Spinal cord (tissue), 10 donors: Measurements from ENCODE around the gene PLD1. TPM values are rescaled to one million over a fixed set of nuclear protein-coding genes. Genes with fewer than 3 reads are reported as not detected.
"Not testable (repeated sequence)": the region's sequence is repeated elsewhere in the genome, so short reads cannot be mapped to it uniquely, and the experiment has no call there.

Experiments
- DNase-seq, 6 donors: peaks; one replicate each; pipeline versions ENCODE4 v3.0.0 to v3.0.0-alpha.2; 2013 to 2015; ENCODE audit warnings: low spot score in 6 of 6, low read depth in 4 of 6
- H3K27ac ChIP-seq: one replicate; pipeline ENCODE4 v1.5.1; 2013; ENCODE audit warnings: low read depth, low read length, control low read depth
- H3K27me3 ChIP-seq: one replicate; pipeline ENCODE4 v1.6.1; 2013; ENCODE audit warnings: low read length; ENCODE audit not compliant: control insufficient read depth, insufficient read depth
- H3K36me3 ChIP-seq: one replicate; pipeline ENCODE4 v1.6.1; 2013; ENCODE audit warnings: low read length; ENCODE audit not compliant: control insufficient read depth, insufficient read depth
- H3K4me1 ChIP-seq: one replicate; pipeline ENCODE4 v1.6.1; 2013; ENCODE audit warnings: low read length; ENCODE audit not compliant: control insufficient read depth, insufficient read depth
- H3K4me3 ChIP-seq: one replicate; pipeline ENCODE4 v1.5.1; 2013; ENCODE audit warnings: low read depth, low read length, control low read depth
- H3K9me3 ChIP-seq: one replicate; pipeline ENCODE4 v1.6.1; 2013; ENCODE audit warnings: low read length; ENCODE audit not compliant: control insufficient read depth, insufficient read depth
- WGBS: methylation state at CpG from one replicate; pipeline ENCODE4 v1.1.5; 2013; ENCODE audit warnings: missing lambda C conversion rate; ENCODE audit not compliant: insufficient coverage; 5-methylcytosine and 5-hydroxymethylcytosine counted together
- long read RNA-seq, 4 donors: transcript quantifications; one replicate each; lab custom pipeline, GENCODE V29; 2026
- polyA plus RNA-seq, 2 donors: library from polyadenylated mRNA; unstranded; fragments of 120-200 nt; gene quantifications; one replicate each; pipeline ENCODE4 v1.2.1, GENCODE V29; 2013; ENCODE audit not compliant: insufficient read length in 2 of 2
- total RNA-seq, 2 donors: library from RNA; depleted of rRNA in 1 of 2; stranded (reverse); fragments of 120-200 nt in 1 of 2; fragments of >200 nt in 1 of 2; gene quantifications; one replicate each; pipeline versions ENCODE4 v1.2.3 to v1.2.4, GENCODE V29; 2013 to 2014
- donor health status: healthy.

Gene PLD1, protein sequence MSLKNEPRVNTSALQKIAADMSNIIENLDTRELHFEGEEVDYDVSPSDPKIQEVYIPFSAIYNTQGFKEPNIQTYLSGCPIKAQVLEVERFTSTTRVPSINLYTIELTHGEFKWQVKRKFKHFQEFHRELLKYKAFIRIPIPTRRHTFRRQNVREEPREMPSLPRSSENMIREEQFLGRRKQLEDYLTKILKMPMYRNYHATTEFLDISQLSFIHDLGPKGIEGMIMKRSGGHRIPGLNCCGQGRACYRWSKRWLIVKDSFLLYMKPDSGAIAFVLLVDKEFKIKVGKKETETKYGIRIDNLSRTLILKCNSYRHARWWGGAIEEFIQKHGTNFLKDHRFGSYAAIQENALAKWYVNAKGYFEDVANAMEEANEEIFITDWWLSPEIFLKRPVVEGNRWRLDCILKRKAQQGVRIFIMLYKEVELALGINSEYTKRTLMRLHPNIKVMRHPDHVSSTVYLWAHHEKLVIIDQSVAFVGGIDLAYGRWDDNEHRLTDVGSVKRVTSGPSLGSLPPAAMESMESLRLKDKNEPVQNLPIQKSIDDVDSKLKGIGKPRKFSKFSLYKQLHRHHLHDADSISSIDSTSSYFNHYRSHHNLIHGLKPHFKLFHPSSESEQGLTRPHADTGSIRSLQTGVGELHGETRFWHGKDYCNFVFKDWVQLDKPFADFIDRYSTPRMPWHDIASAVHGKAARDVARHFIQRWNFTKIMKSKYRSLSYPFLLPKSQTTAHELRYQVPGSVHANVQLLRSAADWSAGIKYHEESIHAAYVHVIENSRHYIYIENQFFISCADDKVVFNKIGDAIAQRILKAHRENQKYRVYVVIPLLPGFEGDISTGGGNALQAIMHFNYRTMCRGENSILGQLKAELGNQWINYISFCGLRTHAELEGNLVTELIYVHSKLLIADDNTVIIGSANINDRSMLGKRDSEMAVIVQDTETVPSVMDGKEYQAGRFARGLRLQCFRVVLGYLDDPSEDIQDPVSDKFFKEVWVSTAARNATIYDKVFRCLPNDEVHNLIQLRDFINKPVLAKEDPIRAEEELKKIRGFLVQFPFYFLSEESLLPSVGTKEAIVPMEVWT
- 10 to 100 TPM; 63.3 to 92.5 TPM for total RNA-seq
- polyA plus RNA-seq, result 10 to 100 TPM; 31.1 to 39.0 TPM
- long read RNA-seq, donor 1, partial matches to known transcripts, result 20 of 20 reads
- long read RNA-seq, donor 1, other reads (novel, unspliced or antisense), result 0 of 20 reads
- long read RNA-seq, donor 2, partial matches to known transcripts, result 11 of 11 reads
- long read RNA-seq, donor 2, other reads (novel, unspliced or antisense), result 0 of 11 reads
- long read RNA-seq, donor 3, partial matches to known transcripts, result 0 of 1 reads
- long read RNA-seq, donor 3, other reads (novel, unspliced or antisense), result 0 of 1 reads
- long read RNA-seq, donor 4, result 0 reads

DNA sequence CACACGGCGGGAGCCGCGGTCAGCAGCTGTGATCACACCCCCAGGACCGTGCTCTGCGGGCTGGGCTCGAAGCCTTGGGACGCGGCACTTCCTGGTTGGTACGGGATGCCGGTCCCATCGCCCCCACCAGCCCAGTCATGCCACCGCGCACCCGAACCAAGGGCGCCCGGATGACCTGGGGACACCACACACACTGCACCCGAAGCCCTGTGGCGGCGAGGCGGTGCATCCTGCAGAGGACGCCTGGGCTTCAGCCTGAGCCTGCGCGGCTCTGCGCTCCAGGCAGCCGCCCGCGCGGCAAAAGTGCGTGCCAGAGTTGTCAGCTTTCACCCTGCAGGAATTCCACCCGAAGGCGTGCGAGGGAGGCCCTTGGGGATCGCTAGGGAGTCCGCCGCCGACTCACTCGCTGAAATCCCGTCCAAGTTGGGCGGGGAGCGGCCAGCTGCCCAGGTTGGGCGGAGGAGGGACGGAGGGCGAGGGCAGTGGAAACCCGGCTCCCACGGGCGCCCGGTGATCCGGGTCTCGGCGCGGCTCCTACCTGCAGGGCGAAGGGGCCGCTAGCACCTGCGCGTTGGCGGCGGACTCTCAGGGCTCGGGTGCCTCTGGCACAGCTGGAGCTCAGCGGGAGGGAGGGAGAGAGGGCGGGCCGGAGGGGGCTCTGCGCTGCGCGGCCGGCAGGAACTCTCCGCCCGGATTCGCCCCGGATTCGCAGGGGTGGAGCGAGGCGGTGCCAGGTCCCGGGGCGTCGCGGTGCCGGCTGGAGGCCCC, at the start of gene PLD1:
TSS of gene PLD1 (minus strand) at position 623 of the 768 bp plus-strand sequence. CDS start 72,432 bp downstream, outside the sequence.
- WGBS, result under 1% methylated on average over 78 of the region's 78 CpGs
- Histone ChIP-seq H3K9me3 (no peaks in the 10 kb centered on the region), H3K27me3 (peaks cover 4% of the 10 kb centered on the region), H3K36me3 (no peaks in the 10 kb centered on the region), H3K4me1 (peaks cover 8% of the 10 kb centered on the region), H3K4me3 (peak within 1 kb of the TSS; percentile 67), H3K27ac (peak within 1 kb of the TSS; percentile 75)
- DNase-seq, result peak in 2 of 6 donors; percentile 75

DNA sequence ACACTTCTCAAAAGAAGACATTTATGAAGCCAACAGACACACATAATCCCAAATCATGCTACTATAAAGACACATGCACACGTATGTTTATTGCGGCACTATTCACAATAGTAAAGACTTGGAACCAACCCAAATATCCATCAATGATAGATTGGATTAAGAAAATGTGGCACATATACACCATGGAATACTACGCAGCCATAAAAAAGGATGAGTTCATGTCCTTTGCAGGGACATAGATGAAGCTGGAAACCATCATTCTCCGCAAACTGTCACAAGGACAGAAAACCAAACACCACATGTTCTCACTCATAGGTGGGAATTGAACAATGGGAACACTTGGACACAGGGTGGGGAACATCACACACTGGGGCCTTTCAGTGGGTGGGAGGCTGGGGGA, 48.5 kb upstream of the PLD1 start:
- H3K4me1 ChIP-seq, H3K27me3 ChIP-seq, H3K27ac ChIP-seq, DNase-seq, H3K4me3 ChIP-seq, H3K36me3 ChIP-seq, H3K9me3 ChIP-seq: not testable (repeated sequence)
- WGBS, result no CpG with 5 or more reads among the region's 4 CpGs

DNA sequence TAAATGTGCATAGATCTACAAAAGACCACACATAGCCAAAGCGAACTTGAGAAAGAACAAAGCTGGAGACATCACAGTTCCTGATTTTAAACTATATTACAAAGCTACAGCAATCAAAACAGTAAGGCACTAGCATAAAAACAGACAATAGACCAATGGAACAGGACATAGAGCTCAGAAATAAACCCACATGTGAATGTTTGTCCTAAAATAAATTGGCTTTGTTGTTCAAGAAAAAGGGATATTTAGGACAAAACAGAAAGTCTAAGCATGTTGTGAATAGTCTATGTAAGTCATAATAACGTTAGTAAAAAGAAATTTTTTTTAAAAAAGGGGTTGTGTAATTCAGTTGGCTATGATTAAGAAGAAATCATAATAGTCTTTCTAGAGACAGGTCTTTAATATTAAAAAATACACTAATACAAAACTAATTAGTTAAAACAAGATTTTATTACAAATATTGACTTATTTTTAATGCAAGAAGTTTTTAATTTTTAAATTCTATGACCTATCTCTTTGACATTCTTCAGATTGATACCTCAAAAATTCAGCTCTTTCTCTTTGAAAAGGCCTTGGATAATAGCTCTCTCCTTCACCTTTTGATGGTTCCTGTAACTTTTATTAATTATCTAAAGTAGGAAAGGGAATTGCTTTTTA, 44.5 kb upstream of the PLD1 start:
- H3K27ac ChIP-seq, result no peak overlapping the region
- peaks cover 11% of the 10 kb centered on the region for H3K9me3 ChIP-seq
- no peaks in the 10 kb centered on the region for H3K27me3 ChIP-seq
- H3K4me1 ChIP-seq, result no peaks in the 10 kb centered on the region
- no CpG with 5 or more reads among the region's 2 CpGs for WGBS
- H3K36me3 ChIP-seq, result no peaks in the 10 kb centered on the region
- DNase-seq, result no peak
- H3K4me3 ChIP-seq, result no peak overlapping the region

DNA sequence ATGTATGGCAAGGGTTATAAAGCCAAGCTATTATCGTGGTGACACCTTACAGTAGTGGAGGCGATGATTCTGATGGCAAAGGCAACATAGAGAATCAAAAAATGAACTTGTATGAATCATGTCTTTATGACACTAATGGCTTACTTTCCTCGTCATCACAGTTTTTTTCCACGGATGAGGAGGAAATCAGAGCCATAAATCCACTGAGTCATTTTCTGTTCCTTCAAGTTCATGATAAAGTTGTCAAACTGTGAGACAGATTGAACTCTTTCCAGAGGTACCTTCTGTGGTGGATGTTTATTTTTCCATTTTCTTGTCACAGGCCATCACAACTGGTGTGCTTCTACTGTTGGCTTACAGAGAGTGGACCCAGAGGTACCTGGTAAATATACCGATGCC, 41.4 kb upstream of the PLD1 start:
- peak in 1 of 6 donors; percentile 48 for DNase-seq
- peaks cover 11% of the 10 kb centered on the region for H3K9me3 ChIP-seq
- 74% methylated on average over 2 of the region's 5 CpGs for WGBS
- H3K27me3 ChIP-seq, result no peaks in the 10 kb centered on the region
- no peak overlapping the region for H3K27ac ChIP-seq
- no peaks in the 10 kb centered on the region for H3K4me1 ChIP-seq
- H3K36me3 ChIP-seq, result no peaks in the 10 kb centered on the region
- no peak overlapping the region for H3K4me3 ChIP-seq

DNA sequence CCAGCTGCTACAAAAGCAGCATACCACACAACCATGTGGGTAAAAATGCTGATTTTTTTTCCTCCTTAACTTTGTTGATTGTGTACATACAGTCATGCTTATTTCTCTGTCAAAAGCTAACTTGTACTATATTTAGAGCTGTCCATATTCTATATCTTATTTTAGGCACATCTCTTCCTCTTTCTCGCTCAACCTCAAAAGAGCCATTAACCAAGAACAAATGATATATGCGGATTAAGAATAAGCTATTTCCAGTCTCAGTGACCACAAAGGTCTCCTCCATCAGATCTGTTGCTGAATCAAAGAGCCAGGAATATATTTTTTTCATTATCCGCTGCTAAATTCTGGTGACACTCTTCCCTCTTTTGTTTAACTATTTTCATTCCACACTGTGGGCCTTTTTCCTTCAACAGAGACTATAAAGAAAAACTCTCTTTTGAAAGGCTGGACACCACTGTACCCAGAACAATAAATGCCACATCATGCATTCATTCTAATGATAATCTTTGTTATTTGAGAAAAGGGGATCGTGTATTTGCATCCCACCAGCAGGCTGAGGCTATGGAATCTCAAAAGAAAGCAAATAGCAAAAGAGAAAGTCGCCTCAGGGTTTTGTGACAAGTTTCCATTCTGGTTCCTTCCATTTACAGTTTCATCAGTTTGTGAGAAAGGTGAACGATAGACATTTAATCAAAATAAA, 40.8 kb upstream of the PLD1 start:
- no peaks in the 10 kb centered on the region for H3K27me3 ChIP-seq
- DNase-seq, result no peak
- WGBS, result 71% methylated on average over 3 of the region's 6 CpGs
- H3K27ac ChIP-seq, result no peak overlapping the region
- no peaks in the 10 kb centered on the region for H3K36me3 ChIP-seq
- no peak overlapping the region for H3K4me3 ChIP-seq
- peaks cover 11% of the 10 kb centered on the region for H3K9me3 ChIP-seq
- no peaks in the 10 kb centered on the region for H3K4me1 ChIP-seq

DNA sequence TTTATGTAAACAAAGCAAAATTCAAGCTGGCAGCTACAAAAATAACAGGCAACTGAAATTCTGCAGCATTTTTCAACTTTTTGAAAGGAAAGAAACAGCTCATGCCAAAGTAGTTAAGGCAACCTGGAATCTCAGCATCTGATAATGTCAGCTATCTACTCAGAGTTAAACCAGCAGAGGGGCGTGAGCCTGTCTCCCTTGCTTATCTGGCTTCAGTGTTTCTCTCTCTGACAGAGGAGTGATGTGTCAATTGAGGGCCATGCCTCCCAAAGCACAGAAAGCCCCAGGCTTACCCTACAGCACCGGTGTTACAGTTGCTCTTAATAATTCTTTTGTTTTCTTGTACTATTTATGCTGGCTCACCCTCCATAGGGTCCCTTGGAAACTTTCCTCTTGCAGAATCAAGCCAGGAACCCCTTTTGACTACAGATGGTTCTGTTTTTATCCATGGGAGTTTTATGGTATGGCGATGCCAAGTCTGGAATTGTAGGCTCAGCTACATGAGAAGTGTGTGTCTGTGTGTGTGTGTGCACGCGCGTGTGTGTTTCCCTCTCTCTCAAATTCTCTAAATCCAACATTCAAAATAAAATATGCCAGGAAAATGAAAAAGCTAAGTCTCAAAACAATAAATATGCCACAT, 40.2 kb upstream of the PLD1 start:
- DNase-seq, result peak in 2 of 6 donors; percentile 27 to 92
- 43% methylated on average over 1 of the region's 6 CpGs for WGBS
- no peak overlapping the region for H3K4me3 ChIP-seq
- no peaks in the 10 kb centered on the region for H3K36me3 ChIP-seq
- peaks cover 11% of the 10 kb centered on the region for H3K9me3 ChIP-seq
- no peak overlapping the region for H3K27ac ChIP-seq
- no peaks in the 10 kb centered on the region for H3K27me3 ChIP-seq
- no peaks in the 10 kb centered on the region for H3K4me1 ChIP-seq

DNA sequence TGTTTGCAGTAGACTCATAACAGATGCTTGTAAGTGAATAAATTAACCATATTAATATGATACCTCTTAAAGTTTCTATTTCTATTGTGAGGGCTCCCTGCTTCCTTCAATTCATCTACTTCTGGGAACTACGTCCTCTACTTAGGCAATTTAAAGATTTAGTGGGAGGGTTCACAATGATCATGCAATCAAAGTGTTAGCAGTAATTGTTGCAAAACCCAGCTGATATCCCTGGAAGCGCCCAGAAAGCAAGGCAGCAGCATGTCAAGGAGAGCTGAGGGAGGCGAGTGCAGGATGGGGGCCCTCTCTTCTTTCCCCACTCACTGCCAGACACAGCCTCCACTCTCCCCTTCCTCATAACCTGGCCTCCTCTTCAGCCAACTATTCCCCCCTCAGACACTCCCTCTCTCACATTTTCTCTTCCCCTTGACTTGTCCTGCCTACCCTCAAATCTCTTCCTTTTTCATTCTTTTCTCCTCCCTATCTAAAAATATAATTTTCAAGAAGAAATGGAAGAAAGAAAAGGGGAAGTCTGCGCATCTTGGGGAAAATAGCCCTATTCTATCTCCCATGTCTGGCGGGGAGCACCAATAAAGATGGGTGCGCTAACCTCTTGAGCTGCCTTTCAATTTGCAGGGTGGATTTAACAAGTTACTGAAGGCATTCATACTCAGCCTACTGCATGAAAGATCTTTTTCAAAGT, 39.5 kb upstream of the PLD1 start:
- Histone ChIP-seq H3K4me3 (no peak overlapping the region), H3K9me3 (peaks cover 8% of the 10 kb centered on the region), H3K4me1 (no peaks in the 10 kb centered on the region), H3K27me3 (no peaks in the 10 kb centered on the region), H3K36me3 (no peaks in the 10 kb centered on the region), H3K27ac (no peak overlapping the region)
- WGBS, result 100% methylated on average over 3 of the region's 6 CpGs
- no peak for DNase-seq
